AG04449 (cell line): Measurements from ENCODE around the gene TCIRG1.
A peak's percentile ranks its signal among the peaks of the same experiment; 100 is the strongest.

ENCODE experiments used
- CTCF ChIA-PET: fragments of 350-600 bp; formaldehyde crosslinking; extraction: SDS; loops from one replicate; lab custom pipeline; 2021; ENCODE audit warnings: antibody characterized with exemption; lab: Yijun Ruan, JAX
- POLR2A ChIA-PET: fragments of 400-600, 350-600 bp; formaldehyde crosslinking; extraction: SDS; loops from one replicate; lab custom pipeline; 2020; ENCODE audit warnings: antibody characterized with exemption, inconsistent platforms; lab: Yijun Ruan, JAX
- DNase-seq: peaks from one replicate; pipeline ENCODE4 v3.0.0-alpha.2; 2010; ENCODE audit warnings: low read depth, low spot score
- H3K4me3 ChIP-seq: 2 replicates; pipeline ENCODE4 v1.5.1; 2011; ENCODE audit warnings: low read depth, mild to moderate bottlenecking, control low read depth, low read length
- CTCF ChIP-seq: IDR thresholded peaks from one replicate; pipeline ENCODE4 v1.5.1; 2011; ENCODE audit warnings: mild to moderate bottlenecking, moderate library complexity, low read length, control low read depth, inconsistent platforms; ENCODE audit not compliant: insufficient read depth; ENCODE audit errors: missing control alignments

The TCIRG1 gene

GRCh38 chr11:68012044-68012842 is 26.6 kb upstream of the TCIRG1 start:
- DNase-seq = no peak
- H3K4me3 ChIP-seq = no peak overlapping the region
- POLR2A ChIA-PET = interaction anchor here (1.1 kb wide), 1 partner anchor 17 kb away, joined by 3 read pairs; no protein-coding TSS in a partner anchor
- CTCF ChIA-PET = interaction anchor here (1.1 to 3.1 kb wide), 3 partner anchors 9 to 197 kb away, joined by 4 to 18 read pairs (median 4); no protein-coding TSS in a partner anchor
- TF ChIP-seq CTCF = no peak

- CTCF ChIA-PET = interaction anchor here (1.0 to 3.1 kb wide), 4 partner anchors 9 to 196 kb away, joined by 3 to 18 read pairs (median 4); no protein-coding TSS in a partner anchor
Observed at GRCh38 chr11:68012843-68013610, 25.8 kb upstream of the TCIRG1 start.

GRCh38 chr11:68013611-68014156 is 25.1 kb upstream of the TCIRG1 start:
- CTCF ChIA-PET = interaction anchor here (1.0 to 3.1 kb wide), 2 partner anchors 190 to 196 kb away, joined by 3 to 18 read pairs; no protein-coding TSS in a partner anchor
- no peak for TF ChIP-seq CTCF
- POLR2A ChIA-PET = interaction anchor here (0.9 to 1.2 kb wide), 5 partner anchors 13 to 30 kb away, joined by 3 to 4 read pairs (median 3); partner anchors contain the start of gene NDUFS8
- no peak overlapping the region for H3K4me3 ChIP-seq
- DNase-seq = no peak

More at GRCh38 chr11:68012843-68013610, 25.8 kb upstream of the TCIRG1 start:
- POLR2A ChIA-PET = interaction anchor here (1.0 to 1.2 kb wide), 4 partner anchors 14 to 18 kb away, joined by 3 to 4 read pairs (median 3); partner anchors contain the start of gene NDUFS8
- no peak for TF ChIP-seq CTCF
- peak; percentile 90 for DNase-seq
- H3K4me3 ChIP-seq = no peak overlapping the region

GRCh38 chr11:68014157-68014946 is 24.5 kb upstream of the TCIRG1 start:
- no peak for TF ChIP-seq CTCF
- ChIA-PET CTCF (interaction anchor here (3.1 kb wide), 1 partner anchor 195 kb away, joined by 18 read pairs; no protein-coding TSS in a partner anchor), POLR2A (interaction anchor here (0.6 to 1.0 kb wide), 3 partner anchors 12 to 67 kb away, joined by 3 to 4 read pairs (median 3); no protein-coding TSS in a partner anchor)
- DNase-seq = no peak
- H3K4me3 ChIP-seq = no peak overlapping the region

- POLR2A ChIA-PET = interaction anchor here (1.0 kb wide), 1 partner anchor 12 kb away, joined by 4 read pairs; no protein-coding TSS in a partner anchor
- TF ChIP-seq CTCF = no peak
- no peak for DNase-seq
- H3K4me3 ChIP-seq = no peak overlapping the region
- CTCF ChIA-PET = interaction anchor here (0.9 to 3.1 kb wide), 2 partner anchors 14 to 194 kb away, joined by 3 to 18 read pairs; no protein-coding TSS in a partner anchor
Observed at GRCh38 chr11:68014947-68015447, 23.8 kb upstream of the TCIRG1 start.
